GM12875 (cell line): ENCODE data around the gene SON.

Source experiments
- H3K4me3 ChIP-seq: one replicate; pipeline ENCODE4 v1.5.1; 2011; ENCODE audit warnings: low read depth, low read length, control low read depth
- TF ChIP-seq, protein P1 (sequence below): IDR thresholded peaks from 2 replicates; pipeline ENCODE4 v1.5.1; 2011; ENCODE audit warnings: low read depth, mild to moderate bottlenecking, control low read depth, inconsistent platforms, low read length, moderate library complexity, borderline replicate concordance; ENCODE audit not compliant: insufficient read depth

SON gene

DNA sequence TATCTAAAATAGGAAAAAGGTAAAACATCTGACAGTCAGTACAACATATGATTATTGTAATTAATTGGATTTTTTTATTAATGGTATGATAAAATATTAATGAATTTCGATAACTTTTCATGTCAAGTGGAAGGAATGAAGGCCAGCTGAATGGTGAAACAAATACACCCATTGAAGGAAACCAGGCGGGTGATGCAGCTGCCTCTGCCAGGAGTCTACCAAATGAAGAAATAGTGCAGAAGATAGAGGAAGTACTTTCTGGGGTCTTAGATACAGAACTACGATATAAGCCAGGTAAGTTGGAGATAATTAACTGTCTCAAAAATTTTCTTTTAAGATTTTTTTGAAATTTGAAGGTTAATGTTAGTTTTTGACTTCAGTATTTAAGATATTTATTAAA is 3.2 kb downstream of the SON start:
- no peak overlapping the region for H3K4me3 ChIP-seq
- TF ChIP-seq, protein P1, sequence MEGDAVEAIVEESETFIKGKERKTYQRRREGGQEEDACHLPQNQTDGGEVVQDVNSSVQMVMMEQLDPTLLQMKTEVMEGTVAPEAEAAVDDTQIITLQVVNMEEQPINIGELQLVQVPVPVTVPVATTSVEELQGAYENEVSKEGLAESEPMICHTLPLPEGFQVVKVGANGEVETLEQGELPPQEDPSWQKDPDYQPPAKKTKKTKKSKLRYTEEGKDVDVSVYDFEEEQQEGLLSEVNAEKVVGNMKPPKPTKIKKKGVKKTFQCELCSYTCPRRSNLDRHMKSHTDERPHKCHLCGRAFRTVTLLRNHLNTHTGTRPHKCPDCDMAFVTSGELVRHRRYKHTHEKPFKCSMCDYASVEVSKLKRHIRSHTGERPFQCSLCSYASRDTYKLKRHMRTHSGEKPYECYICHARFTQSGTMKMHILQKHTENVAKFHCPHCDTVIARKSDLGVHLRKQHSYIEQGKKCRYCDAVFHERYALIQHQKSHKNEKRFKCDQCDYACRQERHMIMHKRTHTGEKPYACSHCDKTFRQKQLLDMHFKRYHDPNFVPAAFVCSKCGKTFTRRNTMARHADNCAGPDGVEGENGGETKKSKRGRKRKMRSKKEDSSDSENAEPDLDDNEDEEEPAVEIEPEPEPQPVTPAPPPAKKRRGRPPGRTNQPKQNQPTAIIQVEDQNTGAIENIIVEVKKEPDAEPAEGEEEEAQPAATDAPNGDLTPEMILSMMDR = no peak

DNA sequence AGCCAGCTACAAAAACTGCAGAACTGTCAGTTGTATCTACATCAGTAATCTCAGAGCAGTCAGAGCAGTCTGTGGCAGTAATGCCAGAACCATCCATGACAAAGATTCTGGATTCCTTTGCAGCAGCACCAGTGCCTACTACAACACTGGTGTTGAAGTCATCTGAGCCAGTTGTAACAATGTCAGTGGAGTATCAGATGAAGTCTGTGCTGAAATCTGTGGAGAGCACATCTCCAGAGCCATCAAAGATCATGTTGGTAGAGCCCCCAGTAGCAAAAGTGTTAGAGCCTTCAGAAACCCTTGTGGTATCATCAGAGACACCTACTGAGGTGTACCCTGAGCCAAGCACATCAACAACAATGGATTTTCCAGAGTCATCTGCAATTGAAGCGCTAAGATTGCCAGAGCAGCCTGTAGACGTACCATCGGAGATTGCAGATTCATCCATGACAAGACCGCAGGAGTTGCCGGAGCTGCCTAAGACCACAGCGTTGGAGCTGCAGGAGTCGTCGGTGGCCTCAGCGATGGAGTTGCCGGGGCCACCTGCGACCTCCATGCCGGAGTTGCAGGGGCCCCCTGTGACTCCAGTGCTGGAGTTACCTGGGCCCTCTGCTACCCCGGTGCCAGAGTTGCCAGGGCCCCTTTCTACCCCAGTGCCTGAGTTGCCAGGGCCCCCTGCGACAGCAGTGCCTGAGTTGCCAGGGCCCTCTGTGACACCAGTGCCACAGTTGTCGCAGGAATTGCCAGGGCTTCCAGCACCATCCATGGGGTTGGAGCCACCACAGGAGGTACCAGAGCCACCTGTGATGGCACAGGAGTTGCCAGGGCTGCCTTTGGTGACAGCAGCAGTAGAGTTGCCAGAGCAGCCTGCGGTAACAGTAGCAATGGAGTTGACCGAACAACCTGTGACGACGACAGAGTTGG is 7.3 kb downstream of the SON start:
- H3K4me3 ChIP-seq = no peak overlapping the region
- TF ChIP-seq, protein P1 = no peak

- TF ChIP-seq, protein P1 = no peak
- H3K4me3 ChIP-seq = no peak overlapping the region
Observed at GRCh38 chr21:33550772-33551660, 8.2 kb downstream of the SON start.

- TF ChIP-seq, protein P1 = no peak
- no peak overlapping the region for H3K4me3 ChIP-seq
Observed at GRCh38 chr21:33551664-33552063, 8.8 kb downstream of the SON start.

GRCh38 chr21:33552093-33552998 is 9.5 kb downstream of the SON start:
- TF ChIP-seq, protein P1 = no peak
- no peak overlapping the region for H3K4me3 ChIP-seq

DNA sequence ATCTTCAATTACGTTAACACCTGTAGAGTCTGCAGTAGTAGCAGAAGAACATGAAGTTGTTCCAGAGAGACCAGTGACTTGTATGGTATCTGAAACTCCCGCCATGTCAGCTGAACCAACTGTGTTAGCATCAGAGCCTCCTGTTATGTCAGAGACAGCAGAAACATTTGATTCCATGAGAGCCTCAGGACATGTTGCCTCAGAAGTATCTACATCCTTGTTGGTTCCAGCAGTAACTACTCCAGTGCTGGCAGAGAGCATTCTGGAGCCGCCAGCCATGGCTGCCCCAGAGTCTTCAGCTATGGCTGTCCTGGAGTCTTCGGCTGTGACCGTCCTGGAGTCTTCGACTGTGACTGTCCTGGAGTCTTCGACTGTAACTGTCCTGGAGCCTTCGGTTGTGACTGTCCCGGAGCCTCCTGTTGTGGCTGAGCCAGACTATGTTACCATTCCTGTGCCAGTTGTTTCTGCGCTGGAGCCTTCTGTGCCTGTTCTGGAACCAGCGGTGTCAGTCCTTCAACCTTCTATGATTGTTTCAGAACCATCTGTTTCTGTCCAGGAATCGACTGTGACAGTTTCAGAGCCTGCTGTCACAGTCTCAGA is 10.3 kb downstream of the SON start:
- no peak overlapping the region for H3K4me3 ChIP-seq
- TF ChIP-seq, protein P1 = no peak
